Suprapubic skin (tissue), 4 donors: ENCODE data around the gene CASP4. TPM values are rescaled to one million over a fixed set of nuclear protein-coding genes. Genes with fewer than 3 reads are reported as not detected.
A peak's percentile ranks its signal among the peaks of the same experiment; 100 is the strongest.

Experiments used
- DNase-seq, 2 donors: peaks; one replicate each; pipeline ENCODE4 v3.0.0-alpha.2; 2019; ENCODE audit warnings: low spot score in 2 of 2
- H3K27ac ChIP-seq: fragments of 200-600 bp; sonication (generic); one replicate; pipeline ENCODE4 v1.5.1; 2019
- H3K27me3 ChIP-seq: fragments of 200-600 bp; sonication (generic); one replicate; pipeline ENCODE4 v1.5.1; 2019
- H3K36me3 ChIP-seq: fragments of 200-600 bp; sonication (generic); one replicate; pipeline ENCODE4 v1.5.1; 2019
- H3K4me1 ChIP-seq: fragments of 200-600 bp; sonication (generic); one replicate; pipeline ENCODE4 v1.5.1; 2019
- H3K4me3 ChIP-seq: fragments of 200-600 bp; sonication (generic); one replicate; pipeline ENCODE4 v1.5.1; 2019; ENCODE audit warnings: mild to moderate bottlenecking
- H3K9me3 ChIP-seq: fragments of 200-600 bp; sonication (generic); one replicate; pipeline ENCODE4 v1.5.1; 2019
- EP300 ChIP-seq: sonication (generic); formaldehyde crosslinking; IDR thresholded peaks from one replicate; pipeline ENCODE4 v1.6.1; 2017; ENCODE audit warnings: antibody characterized with exemption
- POLR2A ChIP-seq, 2 donors: fragments of 450-650 bp; IDR thresholded peaks; one replicate each; pipeline ENCODE4 v1.6.1; 2017; ENCODE audit warnings: antibody characterized with exemption in 2 of 2, mild to moderate bottlenecking in 2 of 2, moderate library complexity in 2 of 2
- POLR2AphosphoS5 ChIP-seq, 3 donors: sonication (generic); formaldehyde crosslinking; IDR thresholded peaks; one replicate each; pipeline ENCODE4 v1.6.1; 2017; ENCODE audit warnings: antibody characterized with exemption in 3 of 3
- WGBS: methylation state at CpG from one replicate; pipeline ENCODE4 v1.1.5; 2018; 5-methylcytosine and 5-hydroxymethylcytosine counted together
- total RNA-seq, 4 donors: library from RNA; depleted of rRNA; stranded (reverse); fragments of >200 nt; gene quantifications; one replicate each; pipeline ENCODE4 v1.1.0, GENCODE V29; 2016
- TF ChIP-seq, protein P1 (sequence below), 2 donors: fragments of 200-600 bp in 1 of 2; fragments of 450-650 bp in 1 of 2; sonication (generic) in 1 of 2; IDR thresholded peaks; one replicate each; pipeline ENCODE4 v1.5.1; 2016 to 2019; ENCODE audit warnings: antibody characterized with exemption in 2 of 2, mild to moderate bottlenecking in 1 of 2, moderate library complexity in 1 of 2

CASP4 gene
- total RNA-seq, 4 donors from 2014 or later, result 98.3 to 272 (median 129) TPM

DNA sequence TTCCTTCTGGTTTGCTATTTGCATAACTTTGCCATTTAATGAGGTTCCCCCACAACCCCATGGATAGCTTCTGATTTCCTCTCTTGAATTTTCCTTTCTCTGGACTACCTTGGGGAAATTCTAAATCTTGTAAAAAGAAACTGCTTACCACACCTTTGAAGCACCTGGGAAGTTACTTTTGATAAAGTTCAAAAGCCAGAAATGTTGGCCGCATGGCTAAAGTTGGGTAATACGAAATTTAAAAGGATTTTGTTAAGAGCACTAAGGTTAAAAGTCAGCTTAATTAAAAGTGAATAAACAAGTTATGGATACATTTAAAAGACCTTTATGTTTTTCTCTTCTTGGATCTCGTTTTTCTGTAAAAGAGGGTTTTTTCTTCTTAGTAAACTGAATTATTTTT is 5.5 kb downstream of the CASP4 start:
- Histone ChIP-seq H3K4me3 (no peak overlapping the region), H3K27me3 (no peaks in the 10 kb centered on the region), H3K4me1 (peaks cover 30% of the 10 kb centered on the region), H3K36me3 (peaks cover 7% of the 10 kb centered on the region), H3K9me3 (no peaks in the 10 kb centered on the region), H3K27ac (no peak overlapping the region)
- DNase-seq, result no peak
- 84% methylated on average over 3 of the region's 3 CpGs for WGBS
- TF ChIP-seq POLR2A (IDR thresholded peaks at IDR 0.05), result no peak
- TF ChIP-seq POLR2AphosphoS5 (IDR thresholded peaks at IDR 0.05), result no peak
- TF ChIP-seq EP300, result no peak

DNA sequence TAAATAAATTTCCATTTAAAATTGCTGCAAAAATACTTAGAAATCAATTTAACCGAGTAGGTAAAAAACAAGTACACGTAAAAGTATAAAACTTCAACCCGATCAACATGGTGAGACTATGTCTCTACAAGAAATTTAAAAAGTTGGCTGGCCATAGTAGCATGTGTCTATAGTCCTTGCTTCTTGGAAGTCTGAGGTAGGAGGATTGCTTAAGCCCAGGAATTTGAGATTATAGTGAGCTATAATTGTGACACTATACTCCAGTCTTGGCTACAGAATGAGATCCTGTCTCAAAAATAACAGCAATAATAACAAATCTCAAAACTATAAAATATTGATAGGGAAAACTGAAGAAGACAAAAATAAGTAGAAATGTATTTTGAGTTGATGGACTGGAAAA is 11.1 kb downstream of the CASP4 start:
- no peak for DNase-seq
- 74% methylated on average over 3 of the region's 3 CpGs for WGBS
- H3K4me3 ChIP-seq, result no peak overlapping the region
- TF ChIP-seq POLR2A (IDR thresholded peaks at IDR 0.05) (no peak), POLR2AphosphoS5 (IDR thresholded peaks at IDR 0.05) (no peak), EP300 (no peak)
- TF ChIP-seq, protein P1, sequence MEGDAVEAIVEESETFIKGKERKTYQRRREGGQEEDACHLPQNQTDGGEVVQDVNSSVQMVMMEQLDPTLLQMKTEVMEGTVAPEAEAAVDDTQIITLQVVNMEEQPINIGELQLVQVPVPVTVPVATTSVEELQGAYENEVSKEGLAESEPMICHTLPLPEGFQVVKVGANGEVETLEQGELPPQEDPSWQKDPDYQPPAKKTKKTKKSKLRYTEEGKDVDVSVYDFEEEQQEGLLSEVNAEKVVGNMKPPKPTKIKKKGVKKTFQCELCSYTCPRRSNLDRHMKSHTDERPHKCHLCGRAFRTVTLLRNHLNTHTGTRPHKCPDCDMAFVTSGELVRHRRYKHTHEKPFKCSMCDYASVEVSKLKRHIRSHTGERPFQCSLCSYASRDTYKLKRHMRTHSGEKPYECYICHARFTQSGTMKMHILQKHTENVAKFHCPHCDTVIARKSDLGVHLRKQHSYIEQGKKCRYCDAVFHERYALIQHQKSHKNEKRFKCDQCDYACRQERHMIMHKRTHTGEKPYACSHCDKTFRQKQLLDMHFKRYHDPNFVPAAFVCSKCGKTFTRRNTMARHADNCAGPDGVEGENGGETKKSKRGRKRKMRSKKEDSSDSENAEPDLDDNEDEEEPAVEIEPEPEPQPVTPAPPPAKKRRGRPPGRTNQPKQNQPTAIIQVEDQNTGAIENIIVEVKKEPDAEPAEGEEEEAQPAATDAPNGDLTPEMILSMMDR (IDR thresholded peaks at IDR 0.05), result no peak
- no peaks in the 10 kb centered on the region for H3K27me3 ChIP-seq
- H3K9me3 ChIP-seq, result no peaks in the 10 kb centered on the region
- H3K36me3 ChIP-seq, result peaks cover 25% of the 10 kb centered on the region
- peaks cover 19% of the 10 kb centered on the region for H3K4me1 ChIP-seq
- H3K27ac ChIP-seq, result no peak overlapping the region

DNA sequence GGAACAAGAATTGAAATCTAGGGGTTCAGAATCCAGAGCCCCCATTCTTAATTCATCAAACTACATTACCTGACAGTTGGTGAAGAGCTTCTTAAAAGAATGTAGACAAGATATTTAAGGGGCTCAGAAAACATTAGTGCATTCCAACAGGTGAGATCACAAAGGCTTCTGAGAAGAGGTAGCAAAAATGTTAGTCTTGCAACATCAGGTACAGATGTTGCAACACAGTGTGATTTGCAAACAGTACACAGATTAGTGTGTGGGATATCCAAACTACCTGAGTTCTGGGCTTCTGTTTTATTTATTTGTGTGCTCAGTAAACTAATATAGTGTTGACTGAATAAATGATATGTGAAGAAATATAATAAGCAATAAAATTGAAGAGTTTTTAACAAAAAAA is 11.8 kb downstream of the CASP4 start:
- H3K36me3 ChIP-seq, result peaks cover 31% of the 10 kb centered on the region
- no peaks in the 10 kb centered on the region for H3K27me3 ChIP-seq
- TF ChIP-seq, protein P1 (IDR thresholded peaks at IDR 0.05), result no peak
- TF ChIP-seq POLR2AphosphoS5 (IDR thresholded peaks at IDR 0.05) (no peak), EP300 (no peak), POLR2A (IDR thresholded peaks at IDR 0.05) (no peak)
- no peak for DNase-seq
- H3K4me3 ChIP-seq, result no peak overlapping the region
- H3K4me1 ChIP-seq, result peaks cover 19% of the 10 kb centered on the region
- H3K27ac ChIP-seq, result no peak overlapping the region
- no peaks in the 10 kb centered on the region for H3K9me3 ChIP-seq

DNA sequence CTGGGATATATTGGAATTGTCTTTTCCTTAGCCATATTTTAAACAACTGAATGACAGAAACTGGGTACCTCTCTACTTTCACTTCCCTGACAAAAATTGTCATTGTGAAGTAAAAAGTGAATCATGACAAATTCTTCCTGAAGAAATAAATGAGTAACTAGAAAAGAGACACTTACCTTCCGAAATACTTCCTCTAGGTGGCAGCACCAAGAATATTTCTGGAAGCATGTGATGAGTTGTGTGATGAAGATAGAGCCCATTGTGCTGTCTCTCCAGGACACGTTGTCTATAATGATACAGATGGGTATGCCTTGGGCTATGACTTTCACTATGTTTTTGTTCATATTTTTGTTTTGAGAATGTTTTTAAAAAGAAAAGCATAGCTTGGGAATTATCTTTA is 21.5 kb downstream of the CASP4 start:
- Histone ChIP-seq H3K9me3 (no peaks in the 10 kb centered on the region), H3K27ac (no peak overlapping the region), H3K36me3 (peaks cover 81% of the 10 kb centered on the region), H3K4me3 (no peak overlapping the region), H3K4me1 (no peaks in the 10 kb centered on the region), H3K27me3 (no peaks in the 10 kb centered on the region)
- TF ChIP-seq, protein P1 (IDR thresholded peaks at IDR 0.05), result peak; percentile 38 to 44
- no peak for TF ChIP-seq POLR2AphosphoS5 (IDR thresholded peaks at IDR 0.05)
- TF ChIP-seq POLR2A (IDR thresholded peaks at IDR 0.05), result no peak
- 13% methylated on average over 2 of the region's 2 CpGs for WGBS
- DNase-seq, result no peak

DNA sequence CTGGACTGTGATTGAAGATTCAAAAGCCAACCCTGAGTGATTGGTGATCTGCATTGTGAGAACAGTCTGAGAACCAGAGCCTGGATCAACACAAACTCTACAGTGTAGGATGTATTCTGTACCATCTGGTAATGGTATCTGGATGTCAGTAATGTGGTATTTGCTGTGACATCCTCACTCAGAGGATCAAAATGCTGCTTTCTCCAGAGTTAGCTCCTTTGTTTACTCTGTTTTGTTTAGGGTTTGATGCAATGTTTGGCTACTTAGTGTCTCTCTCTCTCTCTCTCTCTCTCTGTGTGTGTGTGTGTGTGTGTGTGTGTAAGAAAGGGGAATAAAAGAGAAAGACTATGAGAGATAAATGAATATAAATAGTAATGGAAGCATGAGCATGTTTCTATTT is 24.3 kb downstream of the CASP4 start:
- Histone ChIP-seq H3K36me3 (peaks cover 52% of the 10 kb centered on the region), H3K27ac (no peak overlapping the region), H3K27me3 (no peaks in the 10 kb centered on the region), H3K9me3 (no peaks in the 10 kb centered on the region), H3K4me3 (no peak overlapping the region), H3K4me1 (no peaks in the 10 kb centered on the region)
- DNase-seq, result no peak
- TF ChIP-seq POLR2AphosphoS5 (IDR thresholded peaks at IDR 0.05) (no peak), POLR2A (IDR thresholded peaks at IDR 0.05) (no peak), EP300 (no peak)
- TF ChIP-seq, protein P1 (IDR thresholded peaks at IDR 0.05), result no peak

DNA sequence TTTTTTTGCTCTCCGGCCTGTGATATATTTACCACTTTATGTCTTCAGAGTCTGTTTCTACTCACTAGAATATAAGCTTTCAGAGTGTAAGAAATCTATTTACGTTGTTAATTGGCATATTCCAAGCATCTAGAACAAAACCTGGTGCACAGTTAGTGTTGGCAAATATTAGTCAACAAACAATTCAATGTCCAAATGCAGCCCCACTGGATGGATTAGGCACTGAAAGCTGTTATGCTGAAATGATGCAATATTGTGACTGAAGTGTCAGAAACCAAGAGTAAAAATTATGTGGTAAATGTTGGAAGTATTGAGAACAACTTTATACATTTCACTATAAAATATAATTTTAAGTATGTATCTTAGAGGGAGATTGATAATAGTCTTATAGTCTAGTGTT is 24.8 kb downstream of the CASP4 start:
- no peak for DNase-seq
- Histone ChIP-seq H3K27ac (no peak overlapping the region), H3K9me3 (no peaks in the 10 kb centered on the region), H3K36me3 (peaks cover 47% of the 10 kb centered on the region), H3K4me1 (no peaks in the 10 kb centered on the region), H3K27me3 (no peaks in the 10 kb centered on the region), H3K4me3 (no peak overlapping the region)
- 45% methylated on average over 2 of the region's 2 CpGs for WGBS
- TF ChIP-seq POLR2A (IDR thresholded peaks at IDR 0.05), result no peak
- no peak for TF ChIP-seq POLR2AphosphoS5 (IDR thresholded peaks at IDR 0.05)
